Astrocyte of the spinal cord (primary cell): ENCODE results near the gene RPL7L1.

Experiments used
- DNase-seq: peaks from one replicate; pipeline ENCODE4 v3.0.0; 2011; ENCODE audit warnings: low read depth, low spot score
- H3K4me3 ChIP-seq: 2 replicates; pipeline ENCODE4 v1.5.1; 2011; ENCODE audit warnings: low read depth, mild to moderate bottlenecking, low read length, moderate library complexity
- in situ Hi-C: cut with HindIII; loops from 2 replicates; pipeline ENCODE4 v1.10.0; 2017; ENCODE audit warnings: low sequenced_read_pairs
- TF ChIP-seq, protein P1 (sequence below): IDR thresholded peaks from 2 replicates; pipeline ENCODE4 v1.5.1; 2012; ENCODE audit warnings: low read depth, mild to moderate bottlenecking, low read length, inconsistent platforms

Gene RPL7L1

DNA sequence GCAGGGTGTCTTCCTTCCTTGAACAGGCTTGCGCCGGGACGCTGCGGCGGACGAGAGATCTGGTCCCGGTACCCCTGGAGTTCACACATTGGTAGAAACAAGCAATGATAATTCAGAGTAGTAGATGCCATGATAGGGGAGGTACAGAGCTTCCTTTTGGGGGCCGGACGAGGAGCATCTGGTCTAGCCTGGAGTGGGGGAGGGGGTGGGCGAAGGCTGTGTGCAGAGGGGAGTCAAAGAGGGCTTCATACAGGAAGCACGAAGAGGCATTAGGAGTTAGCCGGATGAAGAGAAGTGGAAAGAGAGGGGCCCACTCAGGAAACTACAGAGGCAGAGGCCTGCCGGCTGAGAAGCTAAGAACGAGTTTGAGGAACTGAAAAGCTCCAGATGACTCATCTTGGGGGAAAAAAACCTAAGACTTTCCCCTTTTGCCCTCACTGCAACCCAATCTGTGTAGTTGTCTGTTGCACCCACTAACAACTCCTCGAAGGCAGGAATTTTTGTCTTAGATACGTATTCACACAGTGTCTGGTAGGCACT, 50.5 kb downstream of the RPL7L1 start:
- in situ Hi-C loops = no loop called here
- TF ChIP-seq, protein P1, sequence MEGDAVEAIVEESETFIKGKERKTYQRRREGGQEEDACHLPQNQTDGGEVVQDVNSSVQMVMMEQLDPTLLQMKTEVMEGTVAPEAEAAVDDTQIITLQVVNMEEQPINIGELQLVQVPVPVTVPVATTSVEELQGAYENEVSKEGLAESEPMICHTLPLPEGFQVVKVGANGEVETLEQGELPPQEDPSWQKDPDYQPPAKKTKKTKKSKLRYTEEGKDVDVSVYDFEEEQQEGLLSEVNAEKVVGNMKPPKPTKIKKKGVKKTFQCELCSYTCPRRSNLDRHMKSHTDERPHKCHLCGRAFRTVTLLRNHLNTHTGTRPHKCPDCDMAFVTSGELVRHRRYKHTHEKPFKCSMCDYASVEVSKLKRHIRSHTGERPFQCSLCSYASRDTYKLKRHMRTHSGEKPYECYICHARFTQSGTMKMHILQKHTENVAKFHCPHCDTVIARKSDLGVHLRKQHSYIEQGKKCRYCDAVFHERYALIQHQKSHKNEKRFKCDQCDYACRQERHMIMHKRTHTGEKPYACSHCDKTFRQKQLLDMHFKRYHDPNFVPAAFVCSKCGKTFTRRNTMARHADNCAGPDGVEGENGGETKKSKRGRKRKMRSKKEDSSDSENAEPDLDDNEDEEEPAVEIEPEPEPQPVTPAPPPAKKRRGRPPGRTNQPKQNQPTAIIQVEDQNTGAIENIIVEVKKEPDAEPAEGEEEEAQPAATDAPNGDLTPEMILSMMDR = no peak
- DNase-seq = peak; percentile 70
- peak overlapping the region; percentile 65 for H3K4me3 ChIP-seq

DNA sequence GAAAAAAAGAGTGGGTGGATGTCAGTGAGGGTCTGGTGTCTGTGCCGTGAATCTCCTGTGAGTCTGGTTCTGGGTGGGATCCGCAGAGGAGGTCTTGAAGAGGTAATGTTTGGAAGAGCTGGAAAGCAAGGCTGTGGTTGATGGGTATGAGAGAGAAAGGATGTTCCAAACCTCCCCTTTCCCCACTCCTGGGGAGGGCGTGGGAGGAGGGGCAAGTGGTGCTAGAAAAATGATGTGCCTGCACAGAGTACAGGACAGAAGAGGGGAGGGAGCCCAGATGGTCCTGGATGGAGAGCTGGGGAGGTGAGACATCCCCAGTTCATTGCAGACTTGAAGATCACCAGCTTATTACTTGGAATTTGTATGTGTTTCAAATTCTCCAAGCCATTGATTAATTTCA, 53.0 kb downstream of the RPL7L1 start:
- no peak overlapping the region for H3K4me3 ChIP-seq
- in situ Hi-C loops = no loop called here
- TF ChIP-seq, protein P1 = no peak
- no peak for DNase-seq

DNA sequence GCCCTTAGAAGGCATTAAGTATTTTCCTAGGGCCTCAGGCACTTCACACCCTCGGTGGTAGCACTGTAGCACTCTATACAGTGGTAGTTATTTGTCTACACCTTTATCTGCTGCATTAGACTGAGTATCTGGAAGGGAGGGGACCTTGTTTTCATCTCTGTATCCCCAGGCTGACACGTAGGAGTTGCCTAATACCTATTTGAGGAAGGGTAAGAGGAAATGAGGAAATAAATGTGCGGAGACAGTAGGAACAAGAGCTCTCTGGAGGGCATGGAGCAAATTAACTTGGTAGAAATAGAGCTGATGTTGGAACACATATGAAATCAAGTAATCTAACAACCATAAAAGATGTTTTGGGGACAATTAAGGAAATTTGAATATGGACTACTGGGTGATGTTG, 53.8 kb downstream of the RPL7L1 start:
- TF ChIP-seq, protein P1 = no peak
- in situ Hi-C loops = no loop called here
- H3K4me3 ChIP-seq = no peak overlapping the region
- no peak for DNase-seq

DNA sequence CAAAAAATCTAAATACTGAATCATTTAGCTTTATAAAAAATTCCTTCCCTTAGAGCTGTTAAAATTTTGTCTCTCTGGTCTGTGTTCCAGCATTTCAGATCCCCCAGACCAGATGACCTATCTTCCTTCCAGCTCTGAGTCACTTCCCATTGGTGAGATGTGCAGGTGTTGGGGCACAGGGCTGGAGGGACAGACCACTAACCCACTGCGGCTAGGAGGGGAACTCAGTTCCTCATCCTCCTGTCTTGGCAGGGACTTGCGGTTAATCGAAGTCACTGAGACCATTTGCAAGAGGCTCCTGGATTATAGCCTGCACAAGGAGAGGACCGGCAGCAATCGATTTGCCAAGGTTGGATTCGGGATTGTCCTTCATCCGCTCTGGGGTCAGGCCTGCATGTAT, 55.9 kb downstream of the RPL7L1 start:
- no peak for DNase-seq
- in situ Hi-C loops = no loop called here
- TF ChIP-seq, protein P1 = no peak
- H3K4me3 ChIP-seq = no peak overlapping the region

DNA sequence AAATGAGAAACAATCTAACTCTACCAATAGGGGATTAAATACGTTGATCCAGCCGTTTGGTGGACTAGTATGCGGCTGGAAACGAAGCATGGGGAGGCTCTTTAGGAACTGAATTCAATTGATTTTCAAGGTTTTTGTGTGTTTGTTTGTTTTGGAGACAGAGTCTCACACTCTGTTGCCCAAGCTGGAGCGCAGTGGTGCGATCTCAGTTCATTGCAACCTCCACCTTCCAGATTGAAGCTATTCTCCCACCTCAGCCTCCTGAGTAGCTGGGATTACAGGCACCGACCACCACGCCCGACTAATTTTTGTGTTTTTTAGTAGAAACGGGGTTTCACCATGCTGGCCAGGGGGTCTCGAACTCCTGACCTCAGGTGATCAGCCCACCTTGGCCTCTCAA, 57.0 kb downstream of the RPL7L1 start:
- DNase-seq = no peak
- in situ Hi-C loops = no loop called here
- no peak overlapping the region for H3K4me3 ChIP-seq
- TF ChIP-seq, protein P1 = no peak

DNA sequence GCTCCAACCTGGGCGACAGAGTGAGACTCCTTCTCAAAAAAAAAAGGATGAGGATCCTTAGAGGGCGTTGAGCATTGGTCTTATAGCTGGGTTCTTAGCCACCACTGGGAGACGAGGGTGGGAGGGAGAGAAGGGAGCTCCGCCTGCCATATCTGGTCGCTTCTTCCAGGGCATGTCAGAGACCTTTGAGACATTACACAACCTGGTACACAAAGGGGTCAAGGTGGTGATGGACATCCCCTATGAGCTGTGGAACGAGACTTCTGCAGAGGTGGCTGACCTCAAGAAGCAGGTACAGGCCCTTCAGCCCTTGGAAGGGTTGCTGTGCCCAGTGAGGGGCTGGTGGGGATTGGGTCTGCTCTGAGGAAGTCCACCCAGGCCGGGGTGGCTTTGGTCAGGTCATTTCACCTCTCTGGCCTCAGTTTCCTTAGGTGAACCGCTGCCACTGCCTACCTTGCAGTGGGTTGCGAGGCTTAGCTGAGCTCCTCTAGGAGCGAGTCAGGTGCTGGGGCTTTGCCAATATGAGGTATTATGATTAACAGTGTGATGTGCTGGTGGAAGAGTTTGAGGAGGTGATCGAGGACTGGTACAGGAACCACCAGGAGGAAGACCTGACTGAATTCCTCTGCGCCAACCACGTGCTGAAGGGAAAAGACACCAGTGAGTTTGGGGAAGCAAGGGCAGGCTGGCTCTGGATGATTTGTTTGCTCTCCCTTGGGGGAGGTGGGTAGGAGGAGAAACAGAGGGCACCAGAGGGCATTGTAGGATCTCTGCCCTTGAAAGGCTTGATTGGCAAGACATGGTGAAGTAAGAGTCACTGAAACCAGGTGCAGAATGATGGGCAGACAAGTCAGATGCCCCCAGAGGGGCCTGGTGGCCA, 58.4 kb downstream of the RPL7L1 start:
- no peak overlapping the region for H3K4me3 ChIP-seq
- TF ChIP-seq, protein P1 = no peak
- in situ Hi-C loops = no loop called here
- DNase-seq = no peak
